Prostate gland (tissue), 2 donors: ENCODE data around the gene MAN2B1.

Source experiments
- CTCF ChIP-seq, 4 experiments: fragments of 200-600 bp in 2 of 4; fragments of 450-650 bp in 2 of 4; sonication (generic) in 2 of 4; IDR thresholded peaks; 1 replicate in 3 of 4; 2 replicates in 1 of 4; pipeline ENCODE4 v1.5.1; 2016 to 2019; ENCODE audit warnings: antibody characterized with exemption in 4 of 4, mild to moderate bottlenecking in 2 of 4, moderate library complexity in 2 of 4
- POLR2A ChIP-seq: fragments of 450-650 bp; IDR thresholded peaks from one replicate; pipeline ENCODE4 v1.6.1; 2016; ENCODE audit warnings: antibody characterized with exemption, mild to moderate bottlenecking
- POLR2AphosphoS5 ChIP-seq: sonication (generic); formaldehyde crosslinking; IDR thresholded peaks from one replicate; pipeline ENCODE4 v1.6.1; 2017; ENCODE audit warnings: antibody characterized with exemption

- TF ChIP-seq CTCF (IDR thresholded peaks at IDR 0.05): no peak
- TF ChIP-seq POLR2A: no peak
- TF ChIP-seq POLR2AphosphoS5: no peak
These were observed 38.2 kb downstream of the MAN2B1 start for GRCh38 chr19:12628040-12629022.
